B cell (primary cell): ENCODE results near the gene CHRM1.

Experiments
- EZH2 ChIP-seq: IDR thresholded peaks from 2 replicates; pipeline ENCODE4 v1.6.1; 2012; ENCODE audit warnings: borderline replicate concordance, low read depth, mild to moderate bottlenecking, moderate library complexity, low read length; ENCODE audit not compliant: insufficient read depth, poor library complexity, severe bottlenecking
- TF ChIP-seq, protein P1 (sequence below): fragments of 200-600 bp; IDR thresholded peaks from one replicate; pipeline ENCODE4 v1.8.0; 2022; ENCODE audit warnings: antibody characterized with exemption, mild to moderate bottlenecking

GRCh38 chr11:62883673-62884072 lies 37.5 kb downstream of the CHRM1 start:
- TF ChIP-seq, protein P1, sequence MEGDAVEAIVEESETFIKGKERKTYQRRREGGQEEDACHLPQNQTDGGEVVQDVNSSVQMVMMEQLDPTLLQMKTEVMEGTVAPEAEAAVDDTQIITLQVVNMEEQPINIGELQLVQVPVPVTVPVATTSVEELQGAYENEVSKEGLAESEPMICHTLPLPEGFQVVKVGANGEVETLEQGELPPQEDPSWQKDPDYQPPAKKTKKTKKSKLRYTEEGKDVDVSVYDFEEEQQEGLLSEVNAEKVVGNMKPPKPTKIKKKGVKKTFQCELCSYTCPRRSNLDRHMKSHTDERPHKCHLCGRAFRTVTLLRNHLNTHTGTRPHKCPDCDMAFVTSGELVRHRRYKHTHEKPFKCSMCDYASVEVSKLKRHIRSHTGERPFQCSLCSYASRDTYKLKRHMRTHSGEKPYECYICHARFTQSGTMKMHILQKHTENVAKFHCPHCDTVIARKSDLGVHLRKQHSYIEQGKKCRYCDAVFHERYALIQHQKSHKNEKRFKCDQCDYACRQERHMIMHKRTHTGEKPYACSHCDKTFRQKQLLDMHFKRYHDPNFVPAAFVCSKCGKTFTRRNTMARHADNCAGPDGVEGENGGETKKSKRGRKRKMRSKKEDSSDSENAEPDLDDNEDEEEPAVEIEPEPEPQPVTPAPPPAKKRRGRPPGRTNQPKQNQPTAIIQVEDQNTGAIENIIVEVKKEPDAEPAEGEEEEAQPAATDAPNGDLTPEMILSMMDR = no peak
- no peak for TF ChIP-seq EZH2
